ENCODE measurements around the gene TIFAB.

Gene TIFAB

DNA sequence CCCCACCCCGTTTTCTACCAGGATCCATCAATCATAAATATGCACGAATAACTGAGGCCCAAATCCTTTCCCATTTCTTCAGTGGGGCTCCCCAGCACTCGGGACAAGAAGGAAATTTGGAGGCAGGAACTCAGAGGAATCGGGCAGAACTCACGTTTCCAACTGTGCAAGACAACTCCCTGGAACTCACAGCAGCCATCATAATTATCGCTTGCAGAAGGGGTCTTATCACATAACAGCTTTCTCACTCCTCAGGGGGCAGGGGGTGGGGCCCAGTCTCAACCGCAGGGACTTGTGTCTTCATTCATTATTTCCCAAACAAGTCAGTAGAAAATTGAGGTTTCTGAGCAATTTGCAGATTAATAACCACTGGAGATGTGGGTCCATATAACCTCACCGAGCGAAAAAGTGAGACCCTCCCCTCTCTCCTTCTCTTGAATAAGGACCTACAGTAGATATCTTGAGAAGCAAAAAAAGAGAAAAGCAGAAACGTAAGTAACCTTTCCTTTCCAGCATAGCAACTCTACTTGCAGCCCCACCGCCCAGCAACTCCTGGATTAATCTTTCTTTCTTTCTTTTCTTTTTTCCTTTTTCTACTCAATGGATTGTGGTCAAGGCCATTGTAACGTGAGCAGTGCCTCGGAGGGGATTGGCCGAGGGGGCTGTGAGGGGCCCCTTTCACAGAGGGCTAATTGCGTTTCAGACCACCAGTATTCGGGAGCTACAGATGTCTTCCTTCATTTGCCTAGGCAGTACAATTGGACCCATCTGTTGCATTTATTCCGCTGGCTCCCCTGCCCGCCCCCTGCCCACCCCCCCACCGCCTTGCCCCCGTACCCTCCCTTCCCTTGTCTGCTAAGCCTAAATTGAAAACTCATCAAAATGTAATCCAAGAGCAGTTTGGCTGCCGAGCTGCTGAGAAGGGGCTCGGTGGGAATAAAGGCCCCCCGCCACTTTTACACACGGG, 24.7 kb upstream of the TIFAB start:
- TF ChIP-seq EZH2 (IDR thresholded peaks at IDR 0.05; ENCODE audit: borderline replicate concordance, low read length) = no peak
- TF ChIP-seq, protein P1, sequence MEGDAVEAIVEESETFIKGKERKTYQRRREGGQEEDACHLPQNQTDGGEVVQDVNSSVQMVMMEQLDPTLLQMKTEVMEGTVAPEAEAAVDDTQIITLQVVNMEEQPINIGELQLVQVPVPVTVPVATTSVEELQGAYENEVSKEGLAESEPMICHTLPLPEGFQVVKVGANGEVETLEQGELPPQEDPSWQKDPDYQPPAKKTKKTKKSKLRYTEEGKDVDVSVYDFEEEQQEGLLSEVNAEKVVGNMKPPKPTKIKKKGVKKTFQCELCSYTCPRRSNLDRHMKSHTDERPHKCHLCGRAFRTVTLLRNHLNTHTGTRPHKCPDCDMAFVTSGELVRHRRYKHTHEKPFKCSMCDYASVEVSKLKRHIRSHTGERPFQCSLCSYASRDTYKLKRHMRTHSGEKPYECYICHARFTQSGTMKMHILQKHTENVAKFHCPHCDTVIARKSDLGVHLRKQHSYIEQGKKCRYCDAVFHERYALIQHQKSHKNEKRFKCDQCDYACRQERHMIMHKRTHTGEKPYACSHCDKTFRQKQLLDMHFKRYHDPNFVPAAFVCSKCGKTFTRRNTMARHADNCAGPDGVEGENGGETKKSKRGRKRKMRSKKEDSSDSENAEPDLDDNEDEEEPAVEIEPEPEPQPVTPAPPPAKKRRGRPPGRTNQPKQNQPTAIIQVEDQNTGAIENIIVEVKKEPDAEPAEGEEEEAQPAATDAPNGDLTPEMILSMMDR (IDR thresholded peaks at IDR 0.05; ENCODE audit: low read length) = no peak
- no peaks in the 10 kb centered on the region for H3K9me3 ChIP-seq (ENCODE audit: low read length)
- no peak overlapping the region for H2AFZ ChIP-seq (ENCODE audit: low read length)
- H3K36me3 ChIP-seq (ENCODE audit: insufficient read depth, low read length) = no peaks in the 10 kb centered on the region
- H3K9me2 ChIP-seq (ENCODE audit: low read depth, low read length) = no peaks in the 10 kb centered on the region
- no peak overlapping the region for H3K27ac ChIP-seq (ENCODE audit: low read depth, low read length, poor library complexity, severe bottlenecking)
- H3K27me3 ChIP-seq (ENCODE audit: insufficient read depth, low read length) = 0 out of 2 replicates have a peak, but pooled peaks cover 8% of the 10 kb centered on the region
- no peak overlapping the region for H3K9ac ChIP-seq (ENCODE audit: low read length)
- H3F3A ChIP-seq (ENCODE audit: insufficient read depth, low read length) = no peaks in the 10 kb centered on the region
- H3K79me2 ChIP-seq (ENCODE audit: insufficient read depth, low read length) = no peaks in the 10 kb centered on the region
- no peak overlapping the region for H3K4me2 ChIP-seq (ENCODE audit: low read length)
- H4K20me1 ChIP-seq (ENCODE audit: insufficient read depth, low read length) = no peaks in the 10 kb centered on the region
- no peak overlapping the region for H3K4me3 ChIP-seq (ENCODE audit: low read depth, low read length, poor library complexity, severe bottlenecking)
- H3K4me1 ChIP-seq (ENCODE audit: insufficient read depth, low read length, severe bottlenecking) = no peaks in the 10 kb centered on the region

DNA sequence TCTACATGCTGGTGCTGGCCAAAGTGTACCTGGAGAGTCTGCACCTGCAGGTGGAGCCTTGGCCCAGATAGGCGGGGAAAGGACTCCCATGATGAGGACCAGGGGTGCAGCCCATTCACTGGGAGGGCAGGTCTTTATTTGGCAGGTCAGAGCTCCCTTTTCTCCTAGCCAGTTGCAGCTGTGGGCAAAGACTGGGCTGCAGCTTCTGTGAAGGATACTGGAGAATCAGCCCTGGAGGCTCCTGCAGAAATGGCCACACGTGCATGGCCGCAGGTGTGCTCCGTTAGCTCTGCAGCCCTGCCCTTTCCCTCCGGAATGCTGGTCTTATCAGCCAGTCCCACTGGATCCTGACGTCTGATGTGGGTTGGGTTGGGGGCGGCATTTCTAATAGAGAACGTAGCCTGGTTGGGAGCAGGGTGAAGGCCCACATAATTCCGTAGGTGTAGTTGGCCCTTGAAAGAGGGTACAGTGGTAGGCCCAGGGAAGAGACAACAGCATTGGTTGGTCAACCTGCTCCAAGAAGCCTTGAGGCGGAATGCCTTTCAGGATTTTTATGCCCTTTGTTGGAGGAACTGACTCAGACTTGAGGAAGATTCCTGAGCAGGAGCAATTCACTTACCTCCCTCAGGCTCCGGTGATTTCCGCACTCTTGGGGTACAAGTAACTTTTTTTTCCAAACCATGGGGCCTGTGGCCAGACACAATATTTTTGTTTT, 22.0 kb upstream of the TIFAB start:
- TF ChIP-seq EZH2 (IDR thresholded peaks at IDR 0.05; ENCODE audit: borderline replicate concordance, low read length) = no peak
- TF ChIP-seq, protein P1 (IDR thresholded peaks at IDR 0.05; ENCODE audit: low read length) = no peak

DNA sequence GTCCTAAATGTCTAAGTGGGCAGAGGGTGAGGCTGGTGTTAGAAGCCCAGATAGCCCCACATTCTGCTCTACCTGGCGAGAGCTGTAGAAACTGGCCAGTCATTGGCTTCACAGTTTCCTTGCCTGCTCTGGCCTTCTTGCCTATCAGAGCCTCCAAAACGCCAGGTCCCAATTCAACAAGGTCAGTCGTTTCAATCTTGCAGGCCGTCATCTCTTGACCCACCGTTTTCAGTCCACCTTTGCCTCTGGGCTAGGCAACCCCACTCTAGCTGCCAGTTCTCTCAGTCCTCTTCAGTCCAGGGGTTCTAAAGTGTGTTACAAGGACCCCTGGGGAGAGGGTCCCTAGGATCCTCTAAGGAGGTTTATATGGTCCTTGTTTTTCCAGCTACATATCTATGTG, 20.0 kb upstream of the TIFAB start:
- Histone ChIP-seq H3K4me3 (ENCODE audit: low read depth, low read length, poor library complexity, severe bottlenecking) (no peak overlapping the region), H3K4me1 (ENCODE audit: insufficient read depth, low read length, severe bottlenecking) (no peaks in the 10 kb centered on the region), H3K79me2 (ENCODE audit: insufficient read depth, low read length) (no peaks in the 10 kb centered on the region), H3K36me3 (ENCODE audit: insufficient read depth, low read length) (no peaks in the 10 kb centered on the region), H3K27me3 (ENCODE audit: insufficient read depth, low read length) (peaks cover 3% of the 10 kb centered on the region; the same call in 1 of the 2 replicates), H2AFZ (ENCODE audit: low read length) (no peak overlapping the region), H4K20me1 (ENCODE audit: insufficient read depth, low read length) (no peaks in the 10 kb centered on the region), H3K9me2 (ENCODE audit: low read depth, low read length) (no peaks in the 10 kb centered on the region), H3K4me2 (ENCODE audit: low read length) (no peak overlapping the region), H3F3A (ENCODE audit: insufficient read depth, low read length) (no peaks in the 10 kb centered on the region), H3K9ac (ENCODE audit: low read length) (no peak overlapping the region), H3K9me3 (ENCODE audit: low read length) (no peaks in the 10 kb centered on the region), H3K27ac (ENCODE audit: low read depth, low read length, poor library complexity, severe bottlenecking) (no peak overlapping the region)
- TF ChIP-seq, protein P1 (IDR thresholded peaks at IDR 0.05; ENCODE audit: low read length) = no peak
- TF ChIP-seq EZH2 (IDR thresholded peaks at IDR 0.05; ENCODE audit: borderline replicate concordance, low read length) = no peak

More for the DNA sequence above, 22.0 kb upstream of the TIFAB start:
- H2AFZ ChIP-seq (ENCODE audit: low read length) = no peak overlapping the region
- H3K27me3 ChIP-seq (ENCODE audit: insufficient read depth, low read length) = 0 out of 2 replicates have a peak, but pooled peaks cover 8% of the 10 kb centered on the region
- no peak overlapping the region for H3K9ac ChIP-seq (ENCODE audit: low read length)
- no peaks in the 10 kb centered on the region for H3K79me2 ChIP-seq (ENCODE audit: insufficient read depth, low read length)
- no peaks in the 10 kb centered on the region for H3F3A ChIP-seq (ENCODE audit: insufficient read depth, low read length)
- no peaks in the 10 kb centered on the region for H3K4me1 ChIP-seq (ENCODE audit: insufficient read depth, low read length, severe bottlenecking)
- no peaks in the 10 kb centered on the region for H3K9me2 ChIP-seq (ENCODE audit: low read depth, low read length)
- no peaks in the 10 kb centered on the region for H3K36me3 ChIP-seq (ENCODE audit: insufficient read depth, low read length)
- H3K4me3 ChIP-seq (ENCODE audit: low read depth, low read length, poor library complexity, severe bottlenecking) = no peak overlapping the region
- no peak overlapping the region for H3K27ac ChIP-seq (ENCODE audit: low read depth, low read length, poor library complexity, severe bottlenecking)
- H4K20me1 ChIP-seq (ENCODE audit: insufficient read depth, low read length) = no peaks in the 10 kb centered on the region
- no peaks in the 10 kb centered on the region for H3K9me3 ChIP-seq (ENCODE audit: low read length)
- no peak overlapping the region for H3K4me2 ChIP-seq (ENCODE audit: low read length)

All from OCI-LY1 (cell line).